Activated naive CD4-positive, alpha-beta T cell treated with Interleukin-2 at 50 U/mL for 16 hours (primary cell): ENCODE data around the gene POLG2.
A peak's percentile ranks its signal among the peaks of the same experiment; 100 is the strongest.
"Not testable (repeated sequence)": the region's sequence is repeated elsewhere in the genome, so short reads cannot be mapped to it uniquely, and the experiment has no call there.

Experiments used
- DNase-seq: peaks from one replicate; pipeline ENCODE4 v3.0.0-alpha.2; 2020

The POLG2 gene

DNA sequence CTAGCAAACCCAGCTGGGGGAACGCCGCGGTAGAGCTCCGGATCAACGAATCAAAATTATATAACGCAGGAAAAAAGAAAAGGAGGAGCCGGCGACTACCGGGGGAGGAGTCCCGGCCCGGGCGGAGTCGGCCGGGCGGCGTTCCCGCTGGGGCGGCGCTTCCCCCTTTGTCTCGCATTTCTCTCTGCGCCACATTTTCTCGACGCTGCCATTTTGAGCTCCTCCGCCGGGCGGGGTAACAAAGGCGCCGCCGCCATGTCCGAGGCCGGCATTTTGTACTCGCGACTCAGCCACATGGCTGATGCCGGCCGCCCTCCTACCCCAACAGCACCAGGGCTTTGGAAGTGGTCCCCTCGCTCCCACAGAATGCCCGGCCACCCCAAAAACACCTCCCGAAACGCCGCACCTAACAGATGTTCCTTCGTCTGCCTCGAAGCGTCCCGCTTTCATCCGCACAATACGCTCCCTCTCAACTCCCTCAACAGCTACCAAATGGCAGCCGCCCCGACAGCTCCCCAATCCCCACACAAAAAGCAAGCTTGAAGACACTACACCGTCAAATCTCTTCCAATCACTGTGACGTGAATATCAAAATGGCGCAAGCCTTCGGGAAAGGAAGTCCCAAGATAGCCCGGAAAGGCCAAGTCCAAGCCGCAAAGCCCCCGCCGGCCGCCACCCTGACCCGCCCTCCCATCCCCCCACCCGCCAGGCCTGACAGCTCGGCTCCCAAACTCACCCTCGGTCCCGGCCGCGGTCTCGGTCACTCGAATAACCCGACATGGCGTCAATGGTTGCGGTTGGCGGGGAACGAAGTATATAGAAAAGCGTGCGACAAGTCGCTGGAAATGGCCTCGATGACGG is 8.7 kb upstream of the POLG2 start:
- DNase-seq, result peak; percentile 86

DNA sequence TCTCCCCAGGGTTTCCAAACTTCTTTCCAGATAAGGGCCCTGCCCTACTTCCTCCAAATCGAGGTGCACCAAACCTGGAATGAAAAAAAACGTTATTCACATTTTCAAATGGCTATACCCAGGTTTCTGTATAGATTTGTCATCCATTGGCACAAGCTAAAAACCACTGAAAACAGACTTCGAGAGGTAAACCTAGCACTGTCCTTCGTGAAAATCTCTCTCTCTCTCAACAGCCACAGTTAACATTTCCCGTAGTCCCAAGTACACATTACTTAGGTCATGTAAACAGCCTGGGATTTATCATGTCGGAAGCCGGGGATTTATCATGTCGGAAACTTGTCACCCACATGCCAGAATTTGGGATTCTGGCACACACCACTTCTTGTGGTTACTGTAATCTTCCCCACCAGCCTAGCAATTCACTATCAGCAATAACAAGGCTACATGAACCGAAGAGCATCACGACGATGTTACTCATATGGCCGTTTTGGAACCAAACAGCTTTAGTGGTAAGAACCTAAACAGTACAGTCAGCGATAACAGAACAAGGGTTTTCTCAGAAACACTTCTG is 8.0 kb upstream of the POLG2 start:
- no peak for DNase-seq

DNA sequence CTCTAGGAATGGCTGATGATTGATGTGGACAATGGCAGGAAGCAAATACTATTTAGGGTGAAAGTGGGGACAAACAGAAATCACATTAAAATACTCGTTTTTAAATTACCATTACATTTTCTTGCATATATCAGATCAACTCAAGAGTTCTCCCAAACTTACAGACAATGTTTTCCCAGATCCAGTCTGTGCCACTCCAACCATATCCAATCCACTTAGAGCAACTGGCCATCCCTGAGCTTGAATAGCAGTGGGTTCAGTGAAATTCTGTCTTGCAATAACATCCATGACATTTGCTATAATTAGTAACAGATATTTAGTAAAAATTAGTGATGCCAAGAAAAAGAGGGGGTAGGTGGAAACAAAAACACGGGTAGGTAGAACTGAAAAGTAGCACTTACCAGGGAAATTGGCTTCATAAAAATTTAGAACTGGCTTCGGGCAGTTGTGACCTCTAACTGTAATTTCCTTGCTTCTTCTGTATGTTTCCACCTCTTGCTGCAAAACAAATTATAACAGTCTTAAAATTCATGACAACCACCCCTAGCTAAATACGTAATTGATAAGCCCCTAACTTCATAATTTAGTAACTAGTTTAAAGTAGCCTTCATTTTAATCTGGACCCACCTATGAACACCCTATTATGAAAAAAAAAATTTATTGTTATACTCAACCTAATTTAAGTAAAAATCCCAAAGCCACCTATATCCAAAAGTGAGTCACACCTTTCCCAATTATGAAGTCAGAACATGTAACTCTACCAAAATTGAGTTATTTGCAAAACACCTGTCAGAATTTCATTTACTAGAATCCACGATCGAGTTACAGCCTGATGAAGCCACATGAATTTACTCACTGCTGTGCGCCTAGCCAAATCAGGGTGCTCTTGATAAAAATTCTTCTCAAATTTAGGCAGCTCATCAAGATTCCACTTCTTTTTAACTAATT is 7.2 kb upstream of the POLG2 start:
- no peak for DNase-seq

DNA sequence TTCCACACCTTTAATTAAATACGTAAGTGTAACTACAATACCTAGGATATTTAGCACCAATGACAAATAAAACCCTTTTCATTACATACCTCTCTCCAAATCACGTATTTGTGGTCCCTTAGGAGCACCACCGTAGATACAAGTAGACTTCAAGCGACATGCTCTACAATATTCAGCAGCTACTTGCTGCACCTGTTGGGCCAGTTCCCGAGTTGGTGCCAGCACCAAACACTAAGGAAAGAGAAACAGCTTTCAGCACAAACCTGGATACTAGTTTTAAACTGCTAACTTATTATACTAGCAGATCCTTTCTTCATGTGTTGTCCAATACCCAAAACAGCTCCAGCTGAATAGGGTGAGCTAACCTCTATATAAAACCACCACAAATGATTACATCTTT is 6.5 kb upstream of the POLG2 start:
- no peak for DNase-seq

DNA sequence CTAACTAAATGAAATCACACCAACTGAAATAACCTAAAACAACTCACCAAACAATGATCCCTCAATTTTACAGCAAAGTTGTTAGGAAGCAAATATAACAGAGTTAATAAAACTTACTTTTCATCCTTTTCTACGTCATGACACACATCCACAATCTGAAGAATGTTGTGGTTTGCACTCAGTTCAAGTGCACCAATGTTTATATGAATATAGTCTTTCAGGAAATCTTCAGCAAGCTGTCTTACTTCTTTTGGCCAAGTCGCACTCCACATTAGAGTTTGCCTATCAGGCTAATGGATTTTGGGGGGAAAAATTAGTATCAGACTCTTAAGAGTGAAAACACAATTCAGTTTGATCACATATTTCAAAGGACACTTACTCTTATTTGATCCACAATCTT is 6.0 kb upstream of the POLG2 start:
- no peak for DNase-seq

DNA sequence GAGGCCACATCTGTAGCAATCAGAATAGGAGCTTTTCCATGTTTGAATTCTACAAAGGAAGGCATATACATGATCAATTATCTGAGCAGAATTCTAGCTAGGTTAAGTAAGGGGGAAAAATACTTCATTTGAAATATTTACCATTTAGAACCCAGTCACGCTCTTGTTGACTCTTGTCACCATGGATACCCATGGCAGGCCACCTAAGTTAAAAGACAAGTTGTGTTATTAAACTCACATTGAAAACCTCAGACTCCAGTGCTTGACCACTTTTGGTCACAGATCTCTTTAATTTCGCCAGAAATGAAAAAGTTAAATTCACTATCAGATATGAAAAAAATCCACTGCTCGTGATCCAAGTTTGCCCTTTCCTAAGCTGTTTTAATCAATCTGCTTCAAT is 5.2 kb upstream of the POLG2 start:
- DNase-seq, result no peak

DNA sequence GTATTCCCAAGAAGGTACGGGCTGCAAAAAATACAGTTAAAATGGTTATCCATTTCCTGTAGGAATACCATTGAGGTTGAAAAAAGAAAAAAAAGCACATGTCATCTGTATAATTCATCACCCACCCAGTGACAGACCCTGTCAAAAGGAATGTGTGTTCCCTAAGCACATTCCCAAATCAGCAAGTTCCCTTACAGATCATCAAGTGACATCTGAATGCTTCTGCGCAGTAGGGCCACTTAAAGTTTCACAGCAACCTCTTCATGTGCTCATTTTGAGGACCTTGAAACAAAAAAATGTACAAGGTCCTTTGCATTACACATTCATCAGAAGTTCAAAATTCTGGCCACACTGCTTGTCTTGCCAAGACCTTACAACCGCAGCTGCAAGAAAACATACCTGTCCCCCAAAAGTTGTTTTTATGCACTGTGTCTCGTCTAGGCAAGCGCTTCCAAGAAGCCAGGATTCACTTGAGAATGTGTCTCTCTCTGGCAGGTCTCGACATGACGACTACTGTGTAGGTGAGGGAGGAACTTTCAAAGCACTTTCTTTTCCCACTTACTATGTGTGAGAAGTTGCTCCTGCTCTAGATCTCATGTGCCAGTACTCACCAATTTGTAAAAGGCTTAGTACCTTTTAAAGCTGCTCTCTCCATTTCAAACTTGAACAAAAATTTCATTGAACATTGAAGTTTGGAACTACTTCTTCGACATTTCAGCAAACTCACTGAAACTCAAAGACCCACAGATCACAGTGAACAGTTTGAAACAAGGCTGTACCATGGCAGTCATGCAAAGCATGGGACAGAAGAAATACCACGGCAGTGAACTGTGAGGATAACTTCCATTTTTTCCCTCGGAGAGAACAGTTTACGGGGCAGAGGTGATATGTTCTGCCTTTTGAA is 4.3 kb upstream of the POLG2 start:
- no peak for DNase-seq

DNA sequence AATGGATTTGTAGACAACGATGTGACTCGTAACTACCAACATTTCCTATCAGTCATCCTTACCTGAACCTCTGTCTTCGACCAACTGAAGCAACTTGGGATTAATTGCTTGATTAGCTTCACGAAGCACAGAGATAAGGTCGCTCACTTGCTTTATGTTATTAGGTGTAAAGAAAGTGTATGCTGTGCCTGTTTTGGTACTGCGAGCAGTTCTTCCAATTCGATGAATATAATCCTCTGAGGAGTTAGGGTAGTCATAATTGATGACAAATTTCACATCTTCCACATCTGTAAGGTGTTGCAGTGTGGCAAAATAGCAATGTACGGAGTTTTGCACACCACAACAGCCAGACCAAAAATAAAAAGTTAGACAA is 3.6 kb upstream of the POLG2 start:
- no peak for DNase-seq

DNA sequence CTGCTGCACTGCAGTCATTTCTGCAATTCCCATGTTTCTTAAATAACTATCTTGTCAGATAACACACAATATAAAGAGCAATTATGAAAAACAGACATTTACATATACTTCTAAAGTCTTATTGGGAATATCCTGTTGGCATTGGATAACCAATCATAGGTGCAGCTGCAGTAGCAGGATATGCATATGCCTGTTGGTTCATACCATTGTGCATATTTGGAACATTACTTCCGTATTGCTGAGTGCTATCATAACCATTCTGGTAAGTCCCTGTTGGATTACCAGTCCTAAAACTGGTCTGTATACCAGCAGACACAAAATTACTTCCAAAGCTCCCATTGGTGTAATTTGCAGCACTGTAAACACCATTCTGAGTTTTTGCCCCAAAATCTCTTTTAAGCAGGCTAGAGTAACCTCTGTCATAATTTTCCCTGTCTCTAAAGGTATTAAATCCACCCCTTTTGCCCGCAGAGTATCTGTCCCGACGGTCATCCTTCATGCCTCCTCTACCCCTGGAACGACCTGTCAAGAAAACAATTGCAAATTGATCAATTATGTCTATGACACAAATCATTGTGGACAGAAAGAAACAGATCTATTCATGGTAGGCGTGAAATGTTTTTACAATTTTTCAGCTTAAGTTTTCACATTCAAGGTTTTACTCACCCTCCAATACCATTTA is 3.1 kb upstream of the POLG2 start:
- DNase-seq, result no peak

DNA sequence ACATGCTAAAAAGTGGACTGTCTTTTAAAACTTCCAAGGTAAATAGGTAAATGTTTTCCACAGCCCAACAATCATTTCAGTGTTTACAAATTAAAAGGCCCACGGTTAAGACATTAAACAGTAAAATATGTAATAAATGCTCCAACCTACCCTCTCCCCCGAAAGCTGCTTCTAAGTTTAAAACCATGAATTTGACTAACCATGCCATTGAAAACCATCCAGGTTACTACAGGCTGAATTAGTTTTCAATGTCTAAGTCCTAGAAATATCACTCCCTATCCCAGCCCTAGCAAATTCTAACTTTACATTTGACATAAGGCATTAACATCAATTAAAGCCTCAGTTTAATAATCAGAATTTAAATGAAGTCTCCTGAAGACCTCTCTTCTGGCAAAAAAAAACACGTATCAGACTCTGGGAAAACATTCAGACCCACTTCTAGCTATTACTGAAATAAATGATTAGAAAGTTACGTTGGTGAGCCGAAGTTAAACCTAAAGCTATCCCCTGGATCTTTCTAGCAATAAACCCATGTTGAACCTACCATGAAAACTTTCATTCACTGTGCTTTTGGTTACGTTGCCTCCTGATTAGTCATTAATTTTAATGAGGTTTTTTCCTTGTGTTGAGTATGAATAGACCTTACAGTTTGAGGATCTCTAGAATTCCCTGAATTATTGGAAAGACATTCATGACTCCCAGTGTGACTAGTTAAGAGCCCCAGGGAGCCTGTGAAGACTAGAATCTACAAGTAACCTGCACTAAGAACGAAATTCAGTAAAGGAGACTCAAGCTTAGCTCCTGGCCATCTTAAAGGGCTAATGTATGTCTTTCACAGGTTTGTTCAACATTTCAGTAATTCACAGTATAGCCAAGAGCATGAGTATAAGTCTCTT is 1.7 kb upstream of the POLG2 start:
- DNase-seq, result no peak

DNA sequence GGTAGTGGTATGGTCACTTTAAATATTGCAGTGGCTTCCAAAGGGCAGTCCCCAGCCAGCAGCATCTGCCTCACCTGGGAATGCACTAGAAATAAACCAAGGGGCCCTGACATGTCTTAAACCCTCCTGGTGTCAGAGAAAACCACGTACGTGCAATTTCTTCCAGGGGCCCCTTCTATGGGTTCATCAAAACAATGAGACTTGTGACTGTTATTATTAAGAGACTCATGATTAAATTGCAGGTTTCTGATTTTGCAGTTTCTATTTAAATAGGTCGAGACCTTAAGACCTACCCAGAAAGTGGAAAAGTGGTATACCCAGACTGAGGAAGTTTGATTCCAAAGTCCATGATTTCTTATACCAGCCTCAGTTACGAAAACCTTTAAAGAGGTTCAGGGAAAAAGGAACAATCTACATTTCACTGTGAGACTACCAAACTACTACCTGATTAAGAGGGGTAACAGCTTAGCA is 746 bp upstream of the POLG2 start:
- DNase-seq, result no peak

DNA sequence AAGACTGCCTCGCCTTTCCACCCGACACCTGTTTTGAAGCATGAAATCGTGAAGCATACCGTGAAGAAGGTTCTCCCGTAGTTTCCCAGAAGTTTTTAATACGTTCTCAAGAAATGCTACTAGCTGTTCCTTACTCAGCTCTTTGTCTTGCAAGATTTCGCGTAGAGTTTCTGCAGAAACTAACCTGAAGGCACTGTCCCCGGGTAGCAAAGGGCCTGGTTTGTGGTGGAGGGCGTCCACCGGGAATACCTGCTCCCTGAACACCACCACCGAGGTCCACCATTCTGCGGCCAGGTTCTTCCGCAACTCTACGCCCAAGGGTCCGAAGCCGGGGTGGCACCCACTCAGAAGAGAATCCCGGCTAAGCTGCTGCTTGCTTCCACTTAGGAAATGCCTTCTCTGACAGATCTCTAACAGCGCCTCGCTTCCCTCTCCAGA is 487 bp downstream of the POLG2 start:
- DNase-seq, result no peak

DNA sequence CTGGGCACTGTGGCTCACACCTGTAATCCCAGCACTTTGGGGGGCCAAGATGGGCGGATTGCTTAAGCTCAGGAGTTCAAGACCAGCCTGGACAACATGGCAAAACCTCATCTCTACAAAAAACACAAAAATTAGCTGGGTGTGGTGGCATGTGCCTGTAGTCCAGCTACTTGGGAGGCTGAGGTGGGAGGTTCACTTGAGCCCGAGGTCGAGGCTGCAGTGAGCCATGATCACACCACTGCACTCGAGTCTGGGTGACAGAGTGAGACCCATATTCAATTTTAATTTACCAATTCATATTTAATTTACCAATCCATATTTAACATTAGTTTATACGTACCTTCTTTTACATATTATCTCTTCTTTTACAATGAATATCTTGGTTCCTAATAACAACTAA is 1.6 kb downstream of the POLG2 start:
- DNase-seq, result not testable (repeated sequence)

DNA sequence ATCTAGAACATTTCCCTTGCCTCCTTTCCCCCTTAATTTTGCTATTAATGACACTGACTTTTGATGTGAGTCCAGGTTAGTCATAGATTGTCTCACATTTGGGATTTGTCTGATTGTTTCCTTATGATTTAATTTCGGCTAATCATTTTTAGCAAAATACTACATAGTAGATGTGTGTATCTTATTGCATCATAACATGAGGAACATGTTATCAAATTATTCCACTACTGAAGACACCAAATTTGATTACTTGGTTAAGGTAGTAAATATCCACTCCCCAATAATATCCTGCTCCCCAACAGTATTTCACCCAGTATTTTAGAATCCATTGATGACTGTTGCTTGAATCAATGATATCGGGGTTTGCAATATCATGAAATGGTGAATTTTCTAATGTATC is 2.7 kb downstream of the POLG2 start:
- no peak for DNase-seq

DNA sequence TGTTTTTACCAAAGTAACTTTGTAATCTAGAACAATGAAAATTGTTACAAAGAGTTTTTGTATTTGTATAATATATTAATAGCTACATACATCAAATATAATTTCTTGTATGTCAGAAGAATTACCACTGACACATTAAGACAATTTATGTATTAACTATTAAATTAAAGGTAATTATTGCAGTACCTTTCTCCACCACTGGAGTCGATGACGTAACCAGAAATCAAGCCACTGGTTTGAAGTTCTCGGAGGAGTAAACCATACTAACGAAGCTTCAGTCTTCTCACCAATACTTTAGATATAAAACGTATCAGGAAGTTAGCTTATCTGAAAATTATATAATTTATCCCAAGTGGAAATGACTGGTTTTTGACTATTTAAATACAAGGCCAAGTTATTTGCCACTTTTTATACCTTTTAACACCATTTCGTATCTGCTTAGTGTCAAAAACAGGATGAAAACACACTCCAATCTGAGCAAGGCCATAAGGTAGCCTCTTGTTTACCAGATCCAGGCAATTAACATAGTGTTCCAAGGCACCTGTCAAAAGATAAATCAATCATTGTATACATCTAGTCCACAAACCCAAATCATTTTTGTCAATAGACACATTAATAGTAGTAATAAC is 4.3 kb downstream of the POLG2 start:
- DNase-seq, result no peak

DNA sequence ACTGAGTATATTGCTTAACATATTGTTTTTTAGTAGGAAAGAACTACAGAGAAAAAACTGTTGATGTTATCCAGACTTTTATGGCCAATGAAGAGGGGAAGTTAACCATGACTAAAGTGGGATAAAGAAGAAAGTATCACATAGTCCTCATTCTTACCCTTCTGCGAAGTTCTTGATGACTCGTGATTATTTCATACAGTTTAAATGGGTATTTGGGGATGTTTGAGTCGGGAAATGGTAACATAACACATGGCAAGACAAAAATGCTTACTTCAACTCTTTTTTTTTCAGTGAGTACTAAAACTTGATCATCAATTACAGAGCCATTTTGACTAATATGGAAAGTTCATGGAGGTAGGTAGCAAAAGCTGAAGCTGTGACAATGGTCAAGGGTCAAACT is 4.9 kb downstream of the POLG2 start:
- DNase-seq, result no peak

DNA sequence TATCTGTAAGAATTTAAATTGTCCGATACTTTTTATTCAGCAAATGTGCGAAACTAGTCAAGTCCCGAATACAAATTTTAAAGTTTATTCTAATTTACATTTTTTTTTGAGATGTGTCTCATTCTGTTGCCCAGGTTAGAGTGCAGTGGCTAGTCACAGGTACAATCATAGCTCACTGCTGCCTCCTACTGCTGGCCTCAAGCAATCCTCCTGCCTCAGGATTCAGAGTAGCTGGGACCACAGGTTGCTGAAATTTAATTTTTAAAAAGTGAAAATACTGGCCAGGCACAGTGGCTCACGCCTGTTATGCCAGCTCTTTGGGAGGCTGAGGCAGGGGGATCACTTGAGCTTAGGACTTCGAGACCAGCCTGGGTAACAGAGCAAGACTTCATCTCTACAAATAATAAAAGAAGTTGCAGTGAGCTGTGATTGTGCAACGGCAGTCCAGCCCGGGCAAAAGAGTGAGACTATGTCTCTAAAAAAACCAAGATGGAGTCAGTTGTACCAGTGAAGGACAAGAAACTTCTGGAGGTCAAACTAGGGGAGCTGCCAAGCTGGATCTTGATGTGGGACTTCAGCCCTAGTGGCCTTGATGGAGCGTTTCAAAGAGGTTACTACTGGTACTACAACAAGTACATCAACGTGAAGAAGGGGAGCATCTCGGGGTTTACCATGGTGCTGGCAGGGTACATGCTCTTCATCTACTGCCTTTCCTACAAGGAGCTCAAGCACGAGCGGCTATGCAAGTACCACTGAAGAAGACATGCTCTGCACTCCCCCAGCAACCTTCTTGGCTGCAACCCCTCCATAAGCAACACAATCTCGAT is 5.6 kb downstream of the POLG2 start:
- peak; percentile 52 for DNase-seq

DNA sequence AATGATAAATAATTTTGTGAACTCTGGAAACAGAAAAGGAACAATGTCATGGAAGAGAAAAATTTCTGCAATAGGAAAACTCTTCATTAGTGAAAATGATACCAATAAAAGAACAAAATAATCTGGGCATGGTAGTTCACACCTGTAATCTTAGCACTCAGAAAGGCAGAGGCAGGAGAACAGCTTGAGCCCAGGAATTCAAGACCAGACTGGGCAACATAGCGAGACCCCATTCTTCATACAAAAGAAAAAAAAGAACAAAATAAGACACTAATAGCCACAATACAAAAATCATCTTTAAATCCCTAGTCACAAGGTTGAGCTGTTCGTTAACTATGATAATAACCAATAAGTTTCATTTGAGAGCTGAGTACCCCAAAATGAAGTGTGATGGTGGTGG is 8.6 kb downstream of the POLG2 start:
- no peak for DNase-seq

DNA sequence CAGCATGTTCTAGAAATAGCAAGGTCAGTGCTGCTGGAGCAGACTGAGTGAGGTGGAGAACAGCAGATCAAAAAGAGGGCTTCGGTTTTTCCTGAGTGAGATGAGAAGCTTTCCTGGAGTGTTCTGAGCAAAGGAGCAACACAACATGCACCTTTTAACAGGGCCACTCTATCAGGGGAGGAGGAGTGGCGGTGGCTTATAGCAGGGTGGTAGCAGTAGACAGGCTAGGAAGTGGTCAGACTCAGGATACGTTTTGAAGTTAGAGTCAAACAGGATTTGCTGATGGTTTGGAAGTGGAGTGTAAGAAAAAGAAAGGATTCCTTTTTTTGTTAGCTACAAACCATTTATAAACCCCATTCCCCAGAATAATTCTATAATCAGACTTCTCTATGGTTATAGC is 12.5 kb downstream of the POLG2 start:
- no peak for DNase-seq
